OCI-LY1 (cell line): ENCODE data around the gene NLRP6.
"Not testable (repeated sequence)": the region's sequence is repeated elsewhere in the genome, so short reads cannot be mapped to it uniquely, and the experiment has no call there.

Experiments used
- H2AFZ ChIP-seq: fragments of 200-600 bp; sonication (generic), shearing (Covaris generic); 2 replicates; pipeline ENCODE4 v1.6.0; 2014; ENCODE audit warnings: antibody characterized with exemption, mild to moderate bottlenecking, low read length
- H3F3A ChIP-seq: fragments of 200-600 bp; sonication (generic), shearing (Covaris generic); 2 replicates; pipeline ENCODE4 v1.6.0; 2014; ENCODE audit warnings: mild to moderate bottlenecking, antibody characterized with exemption, low read length, moderate library complexity; ENCODE audit not compliant: insufficient read depth
- H3K27ac ChIP-seq: fragments of 200-600 bp; sonication (generic); 2 replicates; pipeline ENCODE4 v1.5.1; 2014; ENCODE audit warnings: low read length, mixed run types, mild to moderate bottlenecking, low read depth; ENCODE audit not compliant: poor library complexity, severe bottlenecking
- H3K27me3 ChIP-seq: fragments of 200-600 bp; sonication (generic); 2 replicates; pipeline ENCODE4 v1.6.0; 2014; ENCODE audit warnings: antibody characterized with exemption, mild to moderate bottlenecking, low read length, moderate library complexity; ENCODE audit not compliant: insufficient read depth
- H3K36me3 ChIP-seq: fragments of 200-600 bp; sonication (generic); 2 replicates; pipeline ENCODE4 v1.6.1; 2014; ENCODE audit warnings: mild to moderate bottlenecking, antibody characterized with exemption, low read length, moderate library complexity, mixed read lengths; ENCODE audit not compliant: insufficient read depth
- H3K4me1 ChIP-seq: fragments of 200-600 bp; sonication (generic); 2 replicates; pipeline ENCODE4 v1.5.1; 2014; ENCODE audit warnings: mild to moderate bottlenecking, low read length, moderate library complexity; ENCODE audit not compliant: insufficient read depth, severe bottlenecking
- H3K4me2 ChIP-seq: fragments of 200-600 bp; sonication (generic), shearing (Covaris generic); 2 replicates; pipeline ENCODE4 v1.6.1; 2014; ENCODE audit warnings: low read length
- H3K4me3 ChIP-seq: fragments of 200-600 bp; sonication (generic); 2 replicates; pipeline ENCODE4 v1.5.1; 2014; ENCODE audit warnings: low read length, low read depth, mild to moderate bottlenecking, mixed read lengths; ENCODE audit not compliant: poor library complexity, severe bottlenecking
- H3K79me2 ChIP-seq: fragments of 200-600 bp; shearing (Covaris generic); 2 replicates; pipeline ENCODE4 v1.6.1; 2016; ENCODE audit warnings: mixed run types, low read length, mixed read lengths; ENCODE audit not compliant: insufficient read depth
- H3K9ac ChIP-seq: fragments of 200-600 bp; sonication (generic), shearing (Covaris generic); 2 replicates; pipeline ENCODE4 v1.6.1; 2014; ENCODE audit warnings: mild to moderate bottlenecking, low read length, mixed read lengths
- H3K9me2 ChIP-seq: fragments of 200-600 bp; sonication (generic), shearing (Covaris generic); 2 replicates; pipeline ENCODE4 v1.6.1; 2014; ENCODE audit warnings: low read depth, mild to moderate bottlenecking, low read length, mixed read lengths
- H3K9me3 ChIP-seq: fragments of 200-600 bp; shearing (Covaris generic); 2 replicates; pipeline ENCODE4 v1.6.1; 2014; ENCODE audit warnings: low read length, mixed read lengths
- H4K20me1 ChIP-seq: fragments of 200-600 bp; sonication (generic), shearing (Covaris generic); 2 replicates; pipeline ENCODE4 v1.6.0; 2016; ENCODE audit warnings: mild to moderate bottlenecking, low read length; ENCODE audit not compliant: insufficient read depth
- CTCF ChIP-seq: fragments of 200-600 bp; sonication (generic), shearing (Covaris generic); IDR thresholded peaks from 2 replicates; pipeline ENCODE4 v1.5.1; 2017; ENCODE audit warnings: mild to moderate bottlenecking, antibody characterized with exemption, low read length, moderate library complexity, mixed read lengths
- EZH2 ChIP-seq: fragments of 200-600 bp; sonication (generic), shearing (Covaris generic); IDR thresholded peaks from 2 replicates; pipeline ENCODE4 v1.8.0; 2017; ENCODE audit warnings: borderline replicate concordance, mixed run types, mild to moderate bottlenecking, antibody characterized with exemption, low read length, moderate library complexity, mixed read lengths

The NLRP6 gene

GRCh38 chr11:285894-286220 lies 7.7 kb downstream of the NLRP6 start:
- H3K4me1 ChIP-seq = peaks cover 35% of the 10 kb centered on the region
- H3K9ac ChIP-seq = no peak overlapping the region
- no peak overlapping the region for H3K27ac ChIP-seq
- H3K36me3 ChIP-seq = no peaks in the 10 kb centered on the region
- H3F3A ChIP-seq = no peaks in the 10 kb centered on the region
- H2AFZ ChIP-seq = no peak overlapping the region
- H3K27me3 ChIP-seq = peaks cover 7% of the 10 kb centered on the region; the same call in 1 of the 2 replicates
- no peak overlapping the region for H3K4me3 ChIP-seq
- H3K4me2 ChIP-seq = no peak overlapping the region
- no peaks in the 10 kb centered on the region for H4K20me1 ChIP-seq
- H3K9me2 ChIP-seq = no peaks in the 10 kb centered on the region
- H3K79me2 ChIP-seq = no peaks in the 10 kb centered on the region
- no peaks in the 10 kb centered on the region for H3K9me3 ChIP-seq
- TF ChIP-seq EZH2 (no peak), CTCF (no peak)

- H3K27me3 ChIP-seq, H3F3A ChIP-seq, H3K36me3 ChIP-seq, H3K9me3 ChIP-seq, H3K9ac ChIP-seq, H3K9me2 ChIP-seq, H4K20me1 ChIP-seq, H3K79me2 ChIP-seq, H2AFZ ChIP-seq: not testable (repeated sequence)
- H3K4me3 ChIP-seq = peak overlapping the region; percentile 72
- peak overlapping the region; percentile 18 for H3K27ac ChIP-seq
- H3K4me1 ChIP-seq = peaks cover 35% of the 10 kb centered on the region
- peak overlapping the region; percentile 97 for H3K4me2 ChIP-seq
Measured at GRCh38 chr11:286977-287820, 9.0 kb downstream of the NLRP6 start.

GRCh38 chr11:287821-288477 lies 9.7 kb downstream of the NLRP6 start:
- Histone ChIP-seq H3K79me2 (no peaks in the 10 kb centered on the region), H3K9me3 (no peaks in the 10 kb centered on the region)

More at GRCh38 chr11:287821-288477, 9.7 kb downstream of the NLRP6 start:
- Histone ChIP-seq H4K20me1 (no peaks in the 10 kb centered on the region), H3K36me3 (peaks cover 1% of the 10 kb centered on the region; the same call in 1 of the 2 replicates), H3K27me3 (peaks cover 7% of the 10 kb centered on the region; the same call in 1 of the 2 replicates), H3K9me2 (no peaks in the 10 kb centered on the region), H3K4me2 (peak overlapping the region; percentile 97), H3K9ac (peak overlapping the region; percentile 77), H2AFZ (no peak overlapping the region), H3F3A (no peaks in the 10 kb centered on the region), H3K4me1 (peaks cover 31% of the 10 kb centered on the region), H3K27ac (no peak overlapping the region), H3K4me3 (peak overlapping the region; percentile 72)
- TF ChIP-seq EZH2 = no peak
